GM23338 (cell line): Measurements from ENCODE around the gene IPCEF1. TPM values are rescaled to one million over a fixed set of nuclear protein-coding genes. Genes with fewer than 3 reads are reported as not detected.

ENCODE experiments used
- ATAC-seq: fragments of 200-7000 bp; cut with Tn5 transposase; 3 replicates; pipeline ENCODE4 v1.9.1; 2020
- DNase-seq: peaks from one replicate; pipeline ENCODE4 v3.0.0-alpha.2; 2015; ENCODE audit warnings: low spot score
- H2AFZ ChIP-seq: fragments of 200-600 bp; sonication (generic); 2 replicates; pipeline ENCODE4 v1.8.0; 2016; ENCODE audit warnings: antibody characterized with exemption, mild to moderate bottlenecking, moderate library complexity
- H3F3A ChIP-seq: fragments of 200-600 bp; sonication (generic); replicated peaks from 2 replicates; pipeline ENCODE4 v1.8.0; 2017; ENCODE audit warnings: antibody characterized with exemption, mixed run types, low read depth
- H3K27ac ChIP-seq: fragments of 200-600 bp; sonication (generic); 2 replicates; pipeline ENCODE4 v1.6.1; 2016; ENCODE audit warnings: low read depth
- H3K27me3 ChIP-seq: fragments of 200-600 bp; sonication (generic); 2 replicates; pipeline ENCODE4 v1.8.0; 2016; ENCODE audit warnings: mild to moderate bottlenecking, mixed run types, moderate library complexity; ENCODE audit not compliant: insufficient read depth
- H3K36me3 ChIP-seq: fragments of 200-600 bp; sonication (generic); 2 replicates; pipeline ENCODE4 v1.8.0; 2016; ENCODE audit warnings: mild to moderate bottlenecking; ENCODE audit not compliant: insufficient read depth
- H3K4me1 ChIP-seq: fragments of 200-600 bp; sonication (generic); 2 replicates; pipeline ENCODE4 v1.8.0; 2016; ENCODE audit warnings: mild to moderate bottlenecking, moderate library complexity; ENCODE audit not compliant: insufficient read depth
- H3K4me2 ChIP-seq: fragments of 200-600 bp; sonication (generic); 2 replicates; pipeline ENCODE4 v1.7.1; 2017; ENCODE audit warnings: mixed run types
- H3K4me3 ChIP-seq: fragments of 200-600 bp; sonication (generic); 2 replicates; pipeline ENCODE4 v1.6.1; 2016; ENCODE audit warnings: mixed run types
- H3K79me2 ChIP-seq: fragments of 200-600 bp; sonication (generic); replicated peaks from 2 replicates; pipeline ENCODE4 v1.8.0; 2017; ENCODE audit warnings: mild to moderate bottlenecking; ENCODE audit not compliant: insufficient read depth
- H3K9me2 ChIP-seq: fragments of 200-600 bp; sonication (generic); 2 replicates; pipeline ENCODE4 v1.8.0; 2017; ENCODE audit not compliant: insufficient read depth
- H4K20me1 ChIP-seq: fragments of 200-600 bp; sonication (generic); replicated peaks from 2 replicates; pipeline ENCODE4 v1.8.0; 2017; ENCODE audit warnings: mild to moderate bottlenecking; ENCODE audit not compliant: insufficient read depth
- H3K27ac Mint-ChIP-seq: 2 replicates; pipeline ENCODE4 v1.8.0; 2020; ENCODE audit warnings: inconsistent platforms, mild to moderate bottlenecking, moderate library complexity, mixed read lengths
- H3K27me3 Mint-ChIP-seq: 3 replicates; pipeline ENCODE4 v1.8.0; 2022; ENCODE audit warnings: low read depth, mild to moderate bottlenecking, moderate library complexity, mixed read lengths, inconsistent platforms; ENCODE audit not compliant: insufficient read depth, poor library complexity
- H3K36me3 Mint-ChIP-seq: 3 replicates; pipeline ENCODE4 v1.8.0; 2021; ENCODE audit warnings: low read depth, mild to moderate bottlenecking, inconsistent platforms, moderate library complexity, mixed read lengths
- H3K4me1 Mint-ChIP-seq: 3 replicates; pipeline ENCODE4 v1.8.0; 2020; ENCODE audit warnings: mild to moderate bottlenecking, inconsistent platforms, mixed read lengths
- H3K4me3 Mint-ChIP-seq: 3 replicates; pipeline ENCODE4 v1.8.0; 2021; ENCODE audit warnings: moderate library complexity, mild to moderate bottlenecking, inconsistent platforms, mixed read lengths
- H3K9me3 Mint-ChIP-seq: 3 replicates; pipeline ENCODE4 v1.8.0; 2020; ENCODE audit warnings: moderate library complexity, mild to moderate bottlenecking, inconsistent platforms, mixed read lengths
- CREB1 ChIP-seq: fragments of 250-450 bp; sonication (Bioruptor Pico); IDR thresholded peaks from 2 replicates; pipeline ENCODE4 v1.5.0; 2020; ENCODE audit warnings: low read depth, mild to moderate bottlenecking, moderate library complexity
- EZH2 ChIP-seq: fragments of 200-600 bp; sonication (generic); IDR thresholded peaks from one replicate; pipeline ENCODE4 v1.8.0; 2017; ENCODE audit warnings: antibody characterized with exemption, mild to moderate bottlenecking, low read depth; ENCODE audit not compliant: unreplicated experiment
- EZH2phosphoT487 ChIP-seq: fragments of 200-600 bp; sonication (generic); IDR thresholded peaks from one replicate; pipeline ENCODE4 v1.8.1; 2018; ENCODE audit warnings: antibody characterized with exemption; ENCODE audit not compliant: unreplicated experiment
- JUNB ChIP-seq: IDR thresholded peaks from one replicate; pipeline ENCODE4 v1.6.1; 2016; ENCODE audit warnings: antibody characterized with exemption; ENCODE audit not compliant: unreplicated experiment
- NANOG ChIP-seq: IDR thresholded peaks from 2 replicates; pipeline ENCODE4 v1.6.1; 2016; ENCODE audit warnings: antibody characterized with exemption, borderline replicate concordance
- POLR2AphosphoS5 ChIP-seq: IDR thresholded peaks from 2 replicates; pipeline ENCODE4 v1.6.1; 2016; ENCODE audit warnings: antibody characterized with exemption, low read depth
- STAT1 ChIP-seq: IDR thresholded peaks from one replicate; pipeline ENCODE4 v1.6.1; 2016; ENCODE audit warnings: antibody characterized with exemption; ENCODE audit not compliant: unreplicated experiment
- ZNF114 ChIP-seq: fragments of 250-450 bp; sonication (Bioruptor Pico); IDR thresholded peaks from 2 replicates; pipeline ENCODE4 v1.5.0; 2020; ENCODE audit warnings: mild to moderate bottlenecking, moderate library complexity
- ZNF331 ChIP-seq: fragments of 250-450 bp; sonication (Bioruptor Pico); IDR thresholded peaks from 2 replicates; pipeline ENCODE4 v1.5.0; 2020; ENCODE audit warnings: low read depth, mild to moderate bottlenecking, moderate library complexity
- ZNF462 ChIP-seq: fragments of 250-450 bp; sonication (Bioruptor Pico); IDR thresholded peaks from 2 replicates; pipeline ENCODE4 v1.5.0; 2020; ENCODE audit warnings: mild to moderate bottlenecking, moderate library complexity
- polyA plus RNA-seq: library from polyadenylated mRNA; unstranded; fragments of >200 nt; fragmentation: Nextera tagmentation; extraction: Ambion mirVana; gene quantifications from 2 replicates; pipeline ENCODE4 v1.2.1, GENCODE V29; 2016
- total RNA-seq: library from RNA; depleted of rRNA; stranded (reverse); fragments of >200 nt; shearing (Covaris generic); gene quantifications from 2 replicates; pipeline ENCODE4 v1.2.3, GENCODE V29; 2014
- TF ChIP-seq, protein P1 (sequence below), 2 experiments: fragments of 200-600 bp in 1 of 2; sonication (generic) in 1 of 2; conservative IDR thresholded peaks; 2 replicates each; pipeline versions ENCODE4 v1.5.1 to v1.6.1; 2016 to 2017; ENCODE audit warnings: antibody characterized with exemption in 2 of 2, low read depth in 2 of 2, mild to moderate bottlenecking in 2 of 2, moderate library complexity in 1 of 2
- TF ChIP-seq, protein P2 (sequence below): IDR thresholded peaks from 2 replicates; pipeline ENCODE4 v1.6.1; 2016; ENCODE audit warnings: antibody characterized with exemption
- TF ChIP-seq, protein P3 (sequence below): IDR thresholded peaks from one replicate; pipeline ENCODE4 v1.6.1; 2018; ENCODE audit warnings: antibody characterized with exemption; ENCODE audit not compliant: unreplicated experiment

Gene IPCEF1
- total and polyA plus RNA-seq, 2 experiments from 2014 or later: 0.15 to 1.8 TPM

GRCh38 chr6:154239392-154239791 is 117.2 kb downstream of the IPCEF1 start:
- Histone ChIP-seq H3K27ac (no peak overlapping the region), H3K27me3 (no peaks in the 10 kb centered on the region), H3K79me2 (no peaks in the 10 kb centered on the region), H3K4me3 (no peak overlapping the region), H3K4me2 (no peak overlapping the region), H3K4me1 (peaks cover 2% of the 10 kb centered on the region; the same call in 1 of the 2 replicates), H2AFZ (no peak overlapping the region), H3F3A (no peaks in the 10 kb centered on the region), H4K20me1 (no peaks in the 10 kb centered on the region), H3K36me3 (no peaks in the 10 kb centered on the region), H3K9me2 (no peaks in the 10 kb centered on the region)
- H3K27me3 Mint-ChIP-seq: no peaks in the 10 kb centered on the region
- peaks cover 18% of the 10 kb centered on the region for H3K4me1 Mint-ChIP-seq
- no peak for ATAC-seq
- H3K27ac Mint-ChIP-seq: no peak overlapping the region
- H3K4me3 Mint-ChIP-seq: no peak overlapping the region
- TF ChIP-seq, protein P1, sequence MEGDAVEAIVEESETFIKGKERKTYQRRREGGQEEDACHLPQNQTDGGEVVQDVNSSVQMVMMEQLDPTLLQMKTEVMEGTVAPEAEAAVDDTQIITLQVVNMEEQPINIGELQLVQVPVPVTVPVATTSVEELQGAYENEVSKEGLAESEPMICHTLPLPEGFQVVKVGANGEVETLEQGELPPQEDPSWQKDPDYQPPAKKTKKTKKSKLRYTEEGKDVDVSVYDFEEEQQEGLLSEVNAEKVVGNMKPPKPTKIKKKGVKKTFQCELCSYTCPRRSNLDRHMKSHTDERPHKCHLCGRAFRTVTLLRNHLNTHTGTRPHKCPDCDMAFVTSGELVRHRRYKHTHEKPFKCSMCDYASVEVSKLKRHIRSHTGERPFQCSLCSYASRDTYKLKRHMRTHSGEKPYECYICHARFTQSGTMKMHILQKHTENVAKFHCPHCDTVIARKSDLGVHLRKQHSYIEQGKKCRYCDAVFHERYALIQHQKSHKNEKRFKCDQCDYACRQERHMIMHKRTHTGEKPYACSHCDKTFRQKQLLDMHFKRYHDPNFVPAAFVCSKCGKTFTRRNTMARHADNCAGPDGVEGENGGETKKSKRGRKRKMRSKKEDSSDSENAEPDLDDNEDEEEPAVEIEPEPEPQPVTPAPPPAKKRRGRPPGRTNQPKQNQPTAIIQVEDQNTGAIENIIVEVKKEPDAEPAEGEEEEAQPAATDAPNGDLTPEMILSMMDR (conservative IDR thresholded peaks at IDR 0.05; ENCODE audit: low read depth in 2 of 2): no peak
- TF ChIP-seq POLR2AphosphoS5 (no peak), NANOG (no peak), ZNF331 (CRISPR knock-in tag) (no peak), EZH2phosphoT487 (no peak), JUNB (no peak), ZNF462 (CRISPR knock-in tag) (no peak), CREB1 (CRISPR knock-in tag) (no peak), EZH2 (no peak), STAT1 (no peak), ZNF114 (CRISPR knock-in tag) (no peak)
- TF ChIP-seq, protein P2, sequence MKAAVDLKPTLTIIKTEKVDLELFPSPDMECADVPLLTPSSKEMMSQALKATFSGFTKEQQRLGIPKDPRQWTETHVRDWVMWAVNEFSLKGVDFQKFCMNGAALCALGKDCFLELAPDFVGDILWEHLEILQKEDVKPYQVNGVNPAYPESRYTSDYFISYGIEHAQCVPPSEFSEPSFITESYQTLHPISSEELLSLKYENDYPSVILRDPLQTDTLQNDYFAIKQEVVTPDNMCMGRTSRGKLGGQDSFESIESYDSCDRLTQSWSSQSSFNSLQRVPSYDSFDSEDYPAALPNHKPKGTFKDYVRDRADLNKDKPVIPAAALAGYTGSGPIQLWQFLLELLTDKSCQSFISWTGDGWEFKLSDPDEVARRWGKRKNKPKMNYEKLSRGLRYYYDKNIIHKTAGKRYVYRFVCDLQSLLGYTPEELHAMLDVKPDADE: no peak
- TF ChIP-seq, protein P3, sequence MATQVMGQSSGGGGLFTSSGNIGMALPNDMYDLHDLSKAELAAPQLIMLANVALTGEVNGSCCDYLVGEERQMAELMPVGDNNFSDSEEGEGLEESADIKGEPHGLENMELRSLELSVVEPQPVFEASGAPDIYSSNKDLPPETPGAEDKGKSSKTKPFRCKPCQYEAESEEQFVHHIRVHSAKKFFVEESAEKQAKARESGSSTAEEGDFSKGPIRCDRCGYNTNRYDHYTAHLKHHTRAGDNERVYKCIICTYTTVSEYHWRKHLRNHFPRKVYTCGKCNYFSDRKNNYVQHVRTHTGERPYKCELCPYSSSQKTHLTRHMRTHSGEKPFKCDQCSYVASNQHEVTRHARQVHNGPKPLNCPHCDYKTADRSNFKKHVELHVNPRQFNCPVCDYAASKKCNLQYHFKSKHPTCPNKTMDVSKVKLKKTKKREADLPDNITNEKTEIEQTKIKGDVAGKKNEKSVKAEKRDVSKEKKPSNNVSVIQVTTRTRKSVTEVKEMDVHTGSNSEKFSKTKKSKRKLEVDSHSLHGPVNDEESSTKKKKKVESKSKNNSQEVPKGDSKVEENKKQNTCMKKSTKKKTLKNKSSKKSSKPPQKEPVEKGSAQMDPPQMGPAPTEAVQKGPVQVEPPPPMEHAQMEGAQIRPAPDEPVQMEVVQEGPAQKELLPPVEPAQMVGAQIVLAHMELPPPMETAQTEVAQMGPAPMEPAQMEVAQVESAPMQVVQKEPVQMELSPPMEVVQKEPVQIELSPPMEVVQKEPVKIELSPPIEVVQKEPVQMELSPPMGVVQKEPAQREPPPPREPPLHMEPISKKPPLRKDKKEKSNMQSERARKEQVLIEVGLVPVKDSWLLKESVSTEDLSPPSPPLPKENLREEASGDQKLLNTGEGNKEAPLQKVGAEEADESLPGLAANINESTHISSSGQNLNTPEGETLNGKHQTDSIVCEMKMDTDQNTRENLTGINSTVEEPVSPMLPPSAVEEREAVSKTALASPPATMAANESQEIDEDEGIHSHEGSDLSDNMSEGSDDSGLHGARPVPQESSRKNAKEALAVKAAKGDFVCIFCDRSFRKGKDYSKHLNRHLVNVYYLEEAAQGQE: no peak
- H3K36me3 Mint-ChIP-seq: no peaks in the 10 kb centered on the region
- DNase-seq: no peak
- no peaks in the 10 kb centered on the region for H3K9me3 Mint-ChIP-seq
